GM18505 (cell line): ENCODE results near the gene DNAH11.
"Not testable (repeated sequence)": the region's sequence is repeated elsewhere in the genome, so short reads cannot be mapped to it uniquely, and the experiment has no call there.

Experiments
- ATAC-seq: cut with Tn5 transposase; IDR thresholded peaks from one replicate; pipeline ENCODE4 v1.9.1; 2021; ENCODE audit not compliant: unreplicated experiment
- POLR2A ChIP-seq: IDR thresholded peaks from 4 replicates; pipeline ENCODE4 v1.6.1; 2011; ENCODE audit warnings: borderline replicate concordance; ENCODE audit not compliant: insufficient read depth, insufficient read length; ENCODE audit errors: extremely low read depth

DNAH11 gene

DNA sequence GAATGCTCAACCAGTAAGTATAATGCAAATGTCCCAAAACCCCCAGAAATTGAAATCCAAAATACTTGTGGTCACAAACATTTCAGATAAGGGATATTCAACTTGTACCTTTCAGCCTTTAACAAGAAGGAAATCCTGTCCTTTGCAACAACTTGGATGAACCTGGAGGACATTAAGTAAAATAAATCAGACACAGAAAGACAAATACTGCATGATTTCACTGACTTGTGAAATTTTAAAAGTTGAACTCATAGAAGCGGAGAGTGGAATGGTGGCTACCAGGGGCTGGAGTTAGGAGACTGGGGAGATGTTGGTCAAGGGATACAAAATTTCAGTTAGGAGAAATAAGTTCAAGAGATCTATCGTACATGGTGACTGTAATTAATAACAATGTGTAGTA, 187.6 kb downstream of the DNAH11 start:
- no peak for ATAC-seq
- no peak for TF ChIP-seq POLR2A

DNA sequence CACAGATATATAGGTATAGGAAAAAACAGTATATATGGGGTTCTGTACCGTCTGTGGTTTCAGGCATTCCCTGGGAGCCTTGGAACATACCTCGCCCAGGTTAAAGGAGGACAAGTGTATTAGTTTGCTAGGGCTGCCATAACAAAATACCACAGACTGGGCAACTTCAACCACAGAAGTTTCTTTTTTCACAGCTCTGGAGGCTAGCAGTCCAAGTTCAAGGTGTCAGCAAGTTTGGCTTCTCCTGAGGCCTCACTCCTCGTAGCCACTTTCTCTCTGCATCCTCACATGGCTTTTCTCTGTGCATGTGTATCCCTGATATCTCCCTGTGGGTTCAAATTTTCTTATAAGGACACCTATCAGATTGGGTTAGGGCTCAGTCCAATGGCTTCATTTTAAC, 189.1 kb downstream of the DNAH11 start:
- no peak for TF ChIP-seq POLR2A
- no peak for ATAC-seq

DNA sequence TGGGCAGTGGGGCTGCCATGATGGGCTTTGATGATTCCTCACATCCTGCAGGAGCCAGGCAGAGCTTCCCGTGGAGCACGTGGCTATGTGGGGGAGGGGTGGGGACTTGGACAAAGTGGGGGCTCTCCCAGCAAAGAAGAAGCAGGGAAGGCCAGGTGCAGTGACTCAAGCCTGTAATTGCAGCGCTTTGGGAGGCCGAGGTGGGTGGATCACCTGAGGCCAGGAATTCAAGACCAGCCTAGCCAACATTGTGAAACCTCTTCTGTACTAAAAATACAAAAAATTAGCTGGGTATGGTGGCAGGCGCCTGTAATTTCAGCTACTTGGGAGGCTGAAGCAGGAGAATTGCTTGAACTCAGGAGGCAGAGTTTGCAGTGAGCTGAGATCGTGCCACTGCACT, 190.1 kb downstream of the DNAH11 start:
- not testable (repeated sequence) for ATAC-seq

DNA sequence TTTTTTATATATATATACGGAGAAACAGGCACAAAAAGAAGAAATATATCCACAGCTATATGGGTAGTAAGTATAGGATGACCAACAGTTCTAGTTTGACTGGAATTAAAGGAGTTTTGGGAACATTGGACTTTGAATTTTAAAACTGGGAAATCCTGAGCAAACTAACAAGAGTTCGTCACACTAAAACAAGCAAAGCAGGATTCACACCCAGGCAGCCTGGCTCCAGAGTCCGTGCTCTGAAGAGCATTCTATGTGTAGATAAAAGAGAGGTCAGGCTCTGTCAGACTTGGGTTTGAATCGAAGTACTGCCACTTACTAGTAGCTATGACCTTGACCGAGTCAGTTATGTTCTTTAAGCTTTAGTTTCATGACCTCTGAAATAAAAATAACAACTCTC, 191.0 kb downstream of the DNAH11 start:
- no peak for ATAC-seq
- TF ChIP-seq POLR2A, result no peak

DNA sequence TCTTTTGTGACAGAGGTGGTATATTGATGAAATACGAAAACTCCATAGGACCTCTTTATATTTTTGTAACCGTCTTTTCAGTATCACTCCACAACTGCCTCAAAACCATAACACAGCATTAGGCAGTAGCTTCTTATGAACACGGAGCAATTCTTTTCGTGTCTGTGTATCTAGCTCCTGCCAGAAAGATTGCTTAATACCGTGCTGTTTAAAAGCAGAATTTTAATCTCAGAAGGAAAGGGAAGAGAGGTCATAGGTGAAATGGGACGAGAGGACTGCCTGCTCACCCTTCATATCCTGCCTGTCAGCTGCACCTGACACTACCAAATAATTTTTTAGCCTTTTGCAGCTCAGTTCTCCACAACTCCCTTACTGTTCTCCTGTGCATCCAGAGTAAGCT, 200.7 kb downstream of the DNAH11 start:
- TF ChIP-seq POLR2A, result no peak
- no peak for ATAC-seq

DNA sequence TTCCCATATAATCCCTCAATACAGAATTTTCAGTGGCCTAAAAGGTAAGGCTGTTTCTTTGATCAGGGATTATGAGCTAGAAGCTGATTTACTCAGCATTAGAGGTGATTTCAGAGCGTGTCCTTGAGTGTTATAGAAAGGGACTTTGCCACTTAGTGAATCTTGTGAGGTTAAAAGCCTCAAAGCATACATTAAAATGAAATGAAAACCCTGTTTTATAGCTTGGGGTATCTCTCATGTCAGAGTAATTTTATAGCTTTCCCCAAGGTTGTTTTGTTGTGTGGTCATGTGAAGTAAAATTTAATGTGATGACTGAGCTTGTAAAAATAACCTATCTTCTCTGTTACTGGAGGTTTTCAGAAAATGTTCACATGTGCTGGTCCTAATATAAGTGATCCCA, 204.1 kb downstream of the DNAH11 start:
- no peak for TF ChIP-seq POLR2A
- no peak for ATAC-seq

DNA sequence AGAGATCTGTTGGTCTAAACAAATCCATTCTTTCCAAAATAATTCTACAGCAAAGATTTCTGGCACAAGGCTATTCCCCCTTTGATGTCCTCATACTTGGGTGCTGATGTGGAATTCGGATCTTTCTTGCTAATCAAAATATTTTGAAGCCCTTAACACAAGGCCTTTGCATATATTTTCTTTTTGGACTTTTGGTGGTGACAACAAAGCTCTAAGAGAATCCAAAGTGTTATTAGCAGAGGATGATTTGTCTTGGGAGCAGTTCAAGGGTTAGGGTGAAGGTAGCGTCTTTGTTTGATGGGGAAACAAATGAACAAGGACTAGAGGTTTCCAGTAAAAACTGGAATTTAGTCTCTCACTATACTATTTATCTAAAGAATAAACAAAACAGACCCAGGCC, 205.0 kb downstream of the DNAH11 start:
- TF ChIP-seq POLR2A, result no peak

DNA sequence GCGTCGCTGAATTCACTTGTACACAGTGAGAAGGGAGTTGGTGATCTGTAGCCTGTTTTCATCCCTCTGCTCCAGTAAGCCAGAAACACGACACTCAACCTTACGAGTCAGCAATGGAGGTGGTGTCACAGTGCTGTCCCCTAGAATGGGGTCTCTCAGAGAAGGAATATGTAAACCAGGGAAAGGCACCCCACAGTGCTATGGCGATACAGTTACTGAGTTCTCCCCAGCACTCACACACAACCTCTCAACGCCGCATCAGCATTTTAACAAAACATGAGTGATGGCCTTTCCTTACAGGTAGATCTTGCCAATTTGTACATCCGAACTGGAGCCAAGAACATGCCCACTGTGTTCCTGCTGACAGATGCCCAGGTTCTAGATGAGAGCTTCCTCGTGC, 206.5 kb downstream of the DNAH11 start:
- ATAC-seq, result no peak
- TF ChIP-seq POLR2A, result no peak

More for the DNA sequence above, 205.0 kb downstream of the DNAH11 start:
- no peak for ATAC-seq

DNA sequence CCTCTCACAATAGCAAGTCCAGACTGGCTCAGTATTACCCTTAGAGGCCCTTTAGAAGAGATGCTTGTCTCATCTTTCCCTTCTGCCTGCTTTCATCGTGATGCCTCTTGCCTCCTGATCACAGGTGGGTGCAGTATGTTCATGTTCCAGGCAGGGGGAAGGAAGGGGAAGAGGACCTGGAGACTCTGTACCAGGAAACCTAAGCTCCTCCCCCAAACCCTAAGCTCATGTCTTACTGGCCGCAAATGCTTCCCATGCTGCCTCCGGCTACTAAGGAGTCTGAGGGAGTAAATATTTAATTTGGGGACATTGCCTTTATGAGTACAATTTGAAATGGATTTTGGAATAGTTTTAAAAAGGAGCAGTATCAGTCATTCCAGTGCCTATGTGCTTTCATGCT, 210.2 kb downstream of the DNAH11 start:
- no peak for ATAC-seq
- no peak for TF ChIP-seq POLR2A

DNA sequence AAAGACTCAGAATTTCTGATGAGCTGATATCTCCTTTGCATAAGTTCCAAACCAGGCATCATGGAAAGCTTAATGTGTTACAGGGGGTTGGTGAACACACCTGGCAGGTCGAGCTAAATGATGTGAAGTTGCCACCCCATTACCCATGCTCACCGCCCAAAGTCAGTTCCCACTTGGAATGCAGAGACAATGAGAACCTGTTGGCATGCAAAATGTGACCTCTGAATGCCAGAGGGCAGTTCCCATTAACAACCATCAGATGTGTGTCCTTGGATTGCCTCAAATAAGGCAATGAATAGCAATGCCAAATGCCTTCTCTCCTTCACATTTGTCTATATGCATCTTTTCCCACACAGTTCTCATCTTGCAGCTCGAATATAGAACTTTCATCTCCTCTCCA, 212.1 kb downstream of the DNAH11 start:
- no peak for ATAC-seq
- no peak for TF ChIP-seq POLR2A

DNA sequence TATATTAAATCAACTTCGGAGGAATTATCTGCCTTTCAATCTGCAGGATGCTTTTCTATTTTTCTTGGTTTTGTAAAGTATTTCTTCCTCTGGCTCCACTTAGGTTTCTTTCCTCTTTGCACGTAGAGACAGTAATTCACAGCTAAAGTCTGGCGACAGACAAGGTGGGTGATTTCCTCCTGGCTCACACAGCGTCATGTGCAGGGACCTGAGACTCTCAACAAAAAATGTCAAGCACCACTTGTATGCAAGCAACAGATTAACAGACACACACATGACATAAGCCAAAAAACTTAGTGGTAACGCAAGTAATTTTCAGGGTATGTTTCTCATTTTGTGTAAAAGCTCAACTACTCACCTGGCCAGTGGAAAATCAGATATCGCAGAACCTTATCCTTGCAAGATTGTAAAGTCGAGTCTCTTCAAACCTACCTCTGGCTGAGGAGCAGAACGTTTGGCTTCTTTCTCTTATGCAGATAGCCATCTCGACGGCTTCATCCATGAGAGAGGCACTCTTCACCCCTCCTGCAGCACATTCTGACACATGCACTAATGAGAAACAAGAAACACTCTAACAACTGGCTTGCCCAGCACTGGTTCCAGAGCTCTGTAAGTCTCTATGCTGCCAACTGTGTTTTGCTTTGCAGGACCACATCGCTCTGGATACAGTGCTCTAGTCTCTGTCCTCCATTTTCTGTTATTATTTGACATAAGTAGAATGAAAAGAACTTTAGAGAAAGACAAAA, 214.9 kb downstream of the DNAH11 start:
- no peak for TF ChIP-seq POLR2A
- no peak for ATAC-seq

DNA sequence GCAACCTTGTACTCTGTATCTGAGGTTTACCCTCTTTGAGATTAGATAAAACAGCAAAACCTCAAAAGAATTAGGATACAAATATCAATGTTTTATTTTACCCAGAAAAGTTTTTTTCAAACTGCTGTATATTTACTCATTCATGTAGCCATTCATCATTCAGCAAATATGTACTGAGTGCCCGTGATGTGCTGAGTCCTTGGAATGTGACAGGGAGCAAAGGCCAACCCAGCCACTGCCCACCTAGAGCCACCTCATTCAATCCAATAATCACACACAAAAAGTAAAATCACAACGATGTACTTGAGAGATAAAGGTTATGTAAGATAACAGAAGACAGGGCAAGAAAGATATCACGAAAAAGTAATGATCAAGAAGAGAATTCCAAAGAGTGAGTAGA, 215.4 kb downstream of the DNAH11 start:
- no peak for ATAC-seq

DNA sequence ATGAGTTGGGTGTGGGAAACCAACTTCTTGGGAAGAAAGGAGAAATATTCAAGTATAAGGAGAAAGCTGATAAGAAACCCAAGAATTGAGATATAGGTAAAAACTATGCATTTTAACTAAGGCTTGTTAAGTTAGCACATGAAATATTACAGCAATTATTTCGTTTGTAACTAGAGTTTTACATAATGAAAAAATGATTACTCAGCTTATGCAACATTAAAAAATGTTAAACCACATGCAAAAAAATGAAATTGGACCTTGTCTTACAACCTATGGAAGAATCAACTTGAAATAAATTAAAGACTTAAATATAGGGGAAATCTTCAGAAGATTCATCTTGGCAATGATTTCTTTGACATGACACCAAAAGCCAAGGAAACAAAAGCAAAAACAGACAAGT, 219.6 kb downstream of the DNAH11 start:
- no peak for TF ChIP-seq POLR2A
- ATAC-seq, result no peak

More for the DNA sequence above, 215.4 kb downstream of the DNAH11 start:
- no peak for TF ChIP-seq POLR2A

DNA sequence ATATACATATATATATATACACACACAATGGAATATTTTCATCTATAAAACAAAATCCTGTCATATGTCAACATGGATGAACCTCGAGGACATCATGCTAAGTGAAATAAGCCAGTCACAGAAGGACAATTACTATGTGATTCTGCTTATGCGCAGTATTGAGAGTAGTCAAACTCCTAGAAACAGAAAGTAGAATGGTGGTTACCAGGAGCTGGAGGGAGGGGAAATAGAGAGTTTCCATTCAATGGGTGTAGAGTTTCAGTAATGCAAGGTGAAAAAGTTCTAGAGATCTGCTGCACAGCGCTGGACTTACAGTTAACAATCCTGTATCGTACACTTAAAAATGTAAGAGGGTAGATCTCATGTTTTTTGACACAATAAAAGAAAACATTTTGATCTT, 221.0 kb downstream of the DNAH11 start:
- TF ChIP-seq POLR2A, result no peak
- no peak for ATAC-seq

DNA sequence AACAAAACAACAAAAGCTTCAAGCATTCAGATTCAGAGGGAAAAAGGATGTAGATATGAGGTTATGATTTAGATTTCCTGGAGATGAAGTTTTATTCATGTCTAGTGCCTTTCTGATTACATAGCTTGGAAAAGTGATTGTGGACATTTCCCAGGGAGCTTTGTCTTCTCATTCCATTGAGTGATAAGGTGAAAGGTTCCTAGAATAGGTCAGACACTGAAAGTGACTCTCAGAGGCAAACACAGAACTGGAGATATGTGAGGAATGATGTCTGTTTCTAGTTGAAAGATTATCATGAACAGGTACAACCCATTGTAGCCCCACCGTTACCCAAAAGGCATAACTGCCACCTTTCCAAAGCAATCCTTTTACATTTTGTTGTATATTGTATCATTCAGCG, 223.4 kb downstream of the DNAH11 start:
- ATAC-seq, result no peak
- TF ChIP-seq POLR2A, result no peak
